ENCODE results near the gene CCDC85B.

CCDC85B gene

GRCh38 chr11:65855927-65856363 is 34.5 kb upstream of the CCDC85B start:
- no peak for TF ChIP-seq EGR1 (IDR thresholded peaks at IDR 0.05)
- TF ChIP-seq REST (IDR thresholded peaks at IDR 0.05; ENCODE audit: low read depth), result no peak
- TF ChIP-seq NFIC (IDR thresholded peaks at IDR 0.05), result no peak

GRCh38 chr11:65856689-65857499 is 33.6 kb upstream of the CCDC85B start:
- TF ChIP-seq REST (IDR thresholded peaks at IDR 0.05; ENCODE audit: low read depth), result no peak
- no peak for TF ChIP-seq NFIC (IDR thresholded peaks at IDR 0.05)
- TF ChIP-seq CEBPB (IDR thresholded peaks at IDR 0.05), result no peak
- peak; percentile 1; the same call in 1 of the 2 replicates for TF ChIP-seq MAX (IDR thresholded peaks at IDR 0.05)
- TF ChIP-seq RAD21 (IDR thresholded peaks at IDR 0.05; ENCODE audit: low read depth), result no peak
- TF ChIP-seq USF1 (IDR thresholded peaks at IDR 0.05), result peak; percentile 96
- TF ChIP-seq EGR1 (IDR thresholded peaks at IDR 0.05), result no peak
- TF ChIP-seq CREB1 (IDR thresholded peaks at IDR 0.05; ENCODE audit: low read depth), result no peak
- TF ChIP-seq YY1 (IDR thresholded peaks at IDR 0.05; ENCODE audit: low read depth), result 0 out of 2 replicates have a peak, but pooled peaks have one; percentile 25
- peak; percentile 19; the same call in 1 of the 2 replicates for TF ChIP-seq TEAD4 (IDR thresholded peaks at IDR 0.05)

- TF ChIP-seq CREB1 (IDR thresholded peaks at IDR 0.05; ENCODE audit: low read depth), result no peak
- TF ChIP-seq MAX (IDR thresholded peaks at IDR 0.05), result peak; percentile 49; the same call in 1 of the 2 replicates
- TF ChIP-seq RAD21 (IDR thresholded peaks at IDR 0.05; ENCODE audit: low read depth), result no peak
- no peak for TF ChIP-seq ZBTB7A (IDR thresholded peaks at IDR 0.05; ENCODE audit: low read depth)
- TF ChIP-seq EP300 (IDR thresholded peaks at IDR 0.05; ENCODE audit: borderline replicate concordance), result peak; percentile 62
These were observed 33.0 kb upstream of the CCDC85B start for GRCh38 chr11:65857500-65857852.

- TF ChIP-seq CEBPB (IDR thresholded peaks at IDR 0.05) (no peak), ZBTB7A (IDR thresholded peaks at IDR 0.05; ENCODE audit: low read depth) (no peak), TCF12 (IDR thresholded peaks at IDR 0.05; ENCODE audit: low read depth) (peak; percentile 76), REST (IDR thresholded peaks at IDR 0.05; ENCODE audit: low read depth) (no peak), YY1 (IDR thresholded peaks at IDR 0.05; ENCODE audit: low read depth) (peak; percentile 55), NFIC (IDR thresholded peaks at IDR 0.05) (peak; percentile 45; the same call in 1 of the 2 replicates), RAD21 (IDR thresholded peaks at IDR 0.05; ENCODE audit: low read depth) (no peak), FOXM1 (IDR thresholded peaks at IDR 0.05; ENCODE audit: borderline replicate concordance, low read depth) (no peak), USF1 (IDR thresholded peaks at IDR 0.05) (peak; percentile 45), EP300 (IDR thresholded peaks at IDR 0.05; ENCODE audit: borderline replicate concordance) (peak; percentile 20; the same call in 1 of the 2 replicates), CREB1 (IDR thresholded peaks at IDR 0.05; ENCODE audit: low read depth) (no peak), EGR1 (IDR thresholded peaks at IDR 0.05) (peak; percentile 54; the same call in 1 of the 2 replicates), TAF1 (IDR thresholded peaks at IDR 0.05; ENCODE audit: low read depth) (peak; percentile 96), TEAD4 (IDR thresholded peaks at IDR 0.05) (peak; percentile 27; the same call in 1 of the 2 replicates), MAX (IDR thresholded peaks at IDR 0.05) (no peak; the same call in none of the 2 replicates)
These were observed 32.4 kb upstream of the CCDC85B start, which contains the start of gene CFL1 for GRCh38 chr11:65857853-65858680. TSS of gene CFL1 (minus strand) at chr11:65858180. CDS start at chr11:65858099, 81 bp downstream.
